Inferior parietal cortex (tissue), 1 donor: ENCODE results near the gene TNFRSF8.

Source experiments
- DNase-seq: peaks from one replicate; pipeline ENCODE4 v3.0.0-alpha.2; 2016; ENCODE audit errors: extremely low spot score

Gene TNFRSF8

GRCh38 chr1:12059722-12060464 lies 3.2 kb upstream of the TNFRSF8 start:
- DNase-seq, result no peak

- no peak for DNase-seq
Measured at GRCh38 chr1:12060500-12060899, 2.6 kb upstream of the TNFRSF8 start.

- DNase-seq, result no peak
Measured at GRCh38 chr1:12064073-12064969, 1.2 kb downstream of the TNFRSF8 start.

- DNase-seq, result no peak
Measured at GRCh38 chr1:12065872-12066271, 2.8 kb downstream of the TNFRSF8 start.

- DNase-seq, result no peak
Measured at GRCh38 chr1:12067900-12068821, 5.1 kb downstream of the TNFRSF8 start.

- no peak for DNase-seq
Measured at GRCh38 chr1:12069623-12070244, 6.6 kb downstream of the TNFRSF8 start.

- no peak for DNase-seq
Measured at GRCh38 chr1:12071892-12072291, 8.8 kb downstream of the TNFRSF8 start.

GRCh38 chr1:12072741-12073140 lies 9.6 kb downstream of the TNFRSF8 start:
- DNase-seq, result no peak

GRCh38 chr1:12073796-12074195 lies 10.7 kb downstream of the TNFRSF8 start:
- DNase-seq, result no peak

GRCh38 chr1:12075195-12076114 lies 12.4 kb downstream of the TNFRSF8 start:
- no peak for DNase-seq

GRCh38 chr1:12076425-12077005 lies 13.4 kb downstream of the TNFRSF8 start:
- no peak for DNase-seq

- no peak for DNase-seq
Measured at GRCh38 chr1:12078575-12078937, 15.5 kb downstream of the TNFRSF8 start.

- peak; percentile 11 for DNase-seq
Measured at GRCh38 chr1:12078938-12079861, 16.1 kb downstream of the TNFRSF8 start.

- DNase-seq, result no peak
Measured at GRCh38 chr1:12080156-12080555, 17.1 kb downstream of the TNFRSF8 start.

- no peak for DNase-seq
Measured at GRCh38 chr1:12080773-12081556, 17.9 kb downstream of the TNFRSF8 start.

GRCh38 chr1:12081648-12082396 lies 18.7 kb downstream of the TNFRSF8 start:
- no peak for DNase-seq

GRCh38 chr1:12082988-12083387 lies 19.9 kb downstream of the TNFRSF8 start:
- DNase-seq, result no peak
